ENCODE data around the gene NELFCD.
A peak's percentile ranks its signal among the peaks of the same experiment; 100 is the strongest.

DNA sequence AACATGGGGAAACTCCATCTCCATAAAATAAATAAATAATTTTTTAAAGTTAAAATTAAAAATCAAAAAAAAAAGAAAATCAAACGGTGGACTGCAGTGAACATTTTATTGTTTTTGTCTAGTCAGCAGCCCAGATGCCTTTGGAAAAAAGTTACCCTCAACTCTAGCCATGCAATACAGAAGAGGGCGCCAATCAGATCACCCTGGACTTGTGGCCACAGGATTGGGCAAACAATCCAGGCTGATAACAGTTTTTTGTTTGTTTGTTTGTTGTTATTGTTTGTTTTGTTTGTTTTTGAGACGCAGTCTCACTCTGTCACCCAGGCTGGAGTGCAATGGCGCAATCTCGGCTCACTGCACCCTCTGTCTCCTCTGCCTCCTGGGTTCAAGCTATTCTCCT is 30.5 kb upstream of the NELFCD start:
- TF ChIP-seq, protein P1, sequence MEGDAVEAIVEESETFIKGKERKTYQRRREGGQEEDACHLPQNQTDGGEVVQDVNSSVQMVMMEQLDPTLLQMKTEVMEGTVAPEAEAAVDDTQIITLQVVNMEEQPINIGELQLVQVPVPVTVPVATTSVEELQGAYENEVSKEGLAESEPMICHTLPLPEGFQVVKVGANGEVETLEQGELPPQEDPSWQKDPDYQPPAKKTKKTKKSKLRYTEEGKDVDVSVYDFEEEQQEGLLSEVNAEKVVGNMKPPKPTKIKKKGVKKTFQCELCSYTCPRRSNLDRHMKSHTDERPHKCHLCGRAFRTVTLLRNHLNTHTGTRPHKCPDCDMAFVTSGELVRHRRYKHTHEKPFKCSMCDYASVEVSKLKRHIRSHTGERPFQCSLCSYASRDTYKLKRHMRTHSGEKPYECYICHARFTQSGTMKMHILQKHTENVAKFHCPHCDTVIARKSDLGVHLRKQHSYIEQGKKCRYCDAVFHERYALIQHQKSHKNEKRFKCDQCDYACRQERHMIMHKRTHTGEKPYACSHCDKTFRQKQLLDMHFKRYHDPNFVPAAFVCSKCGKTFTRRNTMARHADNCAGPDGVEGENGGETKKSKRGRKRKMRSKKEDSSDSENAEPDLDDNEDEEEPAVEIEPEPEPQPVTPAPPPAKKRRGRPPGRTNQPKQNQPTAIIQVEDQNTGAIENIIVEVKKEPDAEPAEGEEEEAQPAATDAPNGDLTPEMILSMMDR (IDR thresholded peaks at IDR 0.05): peak; percentile 19
- TF ChIP-seq ZFX (IDR thresholded peaks at IDR 0.05; ENCODE audit: borderline replicate concordance): no peak

Data from 22Rv1 (cell line).